Breast epithelium (tissue), 4 donors: Measurements from ENCODE around the gene JMJD1C. TPM values are rescaled to one million over a fixed set of nuclear protein-coding genes. Genes with fewer than 3 reads are reported as not detected.

Experiments
- DNase-seq, 2 donors: peaks; one replicate each; pipeline ENCODE4 v3.0.0-alpha.2; 2019; ENCODE audit warnings: low spot score in 2 of 2
- H3K27ac ChIP-seq, 2 donors: fragments of 200-600 bp; sonication (generic) in 1 of 2; one replicate each; pipeline ENCODE4 v1.5.1; 2016 to 2019; ENCODE audit warnings: mild to moderate bottlenecking in 1 of 2
- H3K27me3 ChIP-seq, 2 donors: fragments of 200-600 bp; sonication (generic) in 1 of 2; one replicate each; pipeline versions ENCODE4 v1.5.1 to v1.6.0; 2017 to 2019; ENCODE audit warnings: control low read depth in 1 of 2, mild to moderate bottlenecking in 1 of 2
- H3K36me3 ChIP-seq: fragments of 200-600 bp; one replicate; pipeline ENCODE4 v1.5.1; 2019
- H3K4me1 ChIP-seq, 2 donors: fragments of 200-600 bp; sonication (generic); one replicate each; pipeline ENCODE4 v1.5.1; 2016 to 2019; ENCODE audit warnings: control low read depth in 1 of 2
- H3K4me3 ChIP-seq, 3 donors: fragments of 200-600 bp; sonication (generic); 1 replicate in 2 of 3; 2 replicates in 1 of 3; pipeline ENCODE4 v1.5.1; 2016 to 2019; ENCODE audit warnings: mild to moderate bottlenecking in 3 of 3, moderate library complexity in 2 of 3
- H3K9me3 ChIP-seq, 2 donors: fragments of 200-600 bp; sonication (generic) in 1 of 2; one replicate each; pipeline ENCODE4 v1.5.1; 2016 to 2019; ENCODE audit warnings: control low read depth in 1 of 2
- POLR2A ChIP-seq: fragments of 450-650 bp; IDR thresholded peaks from one replicate; pipeline ENCODE4 v1.6.1; 2016; ENCODE audit warnings: antibody characterized with exemption, mild to moderate bottlenecking, moderate library complexity
- POLR2AphosphoS5 ChIP-seq, 3 donors: sonication (generic); formaldehyde crosslinking; IDR thresholded peaks; one replicate each; pipeline ENCODE4 v1.6.1; 2017; ENCODE audit warnings: antibody characterized with exemption in 3 of 3
- intact Hi-C: fragments of 100-400 bp; cut with DNase I; formaldehyde crosslinking; loops from one replicate; pipeline ENCODE4 v1.15.1; 2023; ENCODE audit warnings: low total_unique reads
- total RNA-seq, 3 donors: library from RNA; depleted of rRNA; stranded (reverse); fragments of >200 nt; gene quantifications; one replicate each; pipeline ENCODE4 v1.1.0, GENCODE V29; 2016
- TF ChIP-seq, protein P1 (sequence below), 3 donors: fragments of 450-650 bp; IDR thresholded peaks; one replicate each; pipeline ENCODE4 v1.5.1; 2016 to 2017; ENCODE audit warnings: antibody characterized with exemption in 3 of 3, mild to moderate bottlenecking in 3 of 3, moderate library complexity in 3 of 3

Gene JMJD1C
- total RNA-seq, 3 donors from 2014 or later = 134 to 327 (median 162) TPM

DNA sequence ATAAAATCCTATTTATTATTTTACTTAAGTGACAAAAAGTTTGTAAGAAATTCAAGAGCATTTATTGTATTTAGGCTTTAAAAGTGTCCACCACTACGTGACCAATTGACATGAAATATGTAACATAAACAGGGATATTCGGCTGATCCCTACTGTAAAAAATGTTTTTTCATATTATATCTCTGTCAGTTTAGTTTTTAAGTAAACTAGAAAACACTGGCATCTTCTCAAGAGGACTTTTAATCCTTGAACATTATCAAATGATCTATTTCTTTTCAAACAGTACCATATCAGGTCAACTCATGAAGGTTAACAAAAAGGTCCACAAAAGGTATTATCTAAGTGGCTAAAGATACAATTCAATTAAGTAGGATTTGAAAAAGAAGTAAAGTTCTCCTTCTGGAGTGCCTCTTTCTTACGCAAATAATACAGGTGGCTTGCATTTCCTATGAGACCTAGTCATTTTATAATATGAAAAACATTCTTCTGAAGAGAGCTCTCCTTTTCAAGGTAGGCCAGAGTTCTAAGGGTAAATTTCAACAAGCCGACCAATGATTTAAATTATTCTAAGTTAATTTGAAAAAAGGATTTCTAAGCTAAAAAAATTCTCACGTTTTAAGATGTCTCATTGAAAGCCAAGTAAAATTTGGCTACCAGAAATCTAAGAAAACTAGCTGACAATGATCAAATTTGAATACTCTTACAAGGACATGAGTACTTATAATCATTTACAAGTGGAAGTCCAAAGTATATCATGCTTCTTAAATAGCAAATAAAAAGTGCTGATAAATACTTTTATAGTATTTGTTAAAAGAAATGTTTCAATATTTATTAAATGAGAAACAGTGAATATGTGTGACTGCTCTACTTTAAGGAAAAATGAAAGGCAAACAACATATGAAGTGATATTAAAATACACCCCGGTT lies 199.1 kb downstream of the JMJD1C start:
- peak overlapping the region; percentile 74 to 86 for H3K27ac ChIP-seq
- intact Hi-C loops = no loop called here
- H3K27me3 ChIP-seq = no peaks in the 10 kb centered on the region
- no peaks in the 10 kb centered on the region for H3K36me3 ChIP-seq
- no peaks in the 10 kb centered on the region for H3K4me1 ChIP-seq
- peak overlapping the region; percentile 50 to 79 (median 60) for H3K4me3 ChIP-seq
- DNase-seq = no peak
- TF ChIP-seq POLR2A (no peak), POLR2AphosphoS5 (IDR thresholded peaks at IDR 0.05) (no peak)
- TF ChIP-seq, protein P1, sequence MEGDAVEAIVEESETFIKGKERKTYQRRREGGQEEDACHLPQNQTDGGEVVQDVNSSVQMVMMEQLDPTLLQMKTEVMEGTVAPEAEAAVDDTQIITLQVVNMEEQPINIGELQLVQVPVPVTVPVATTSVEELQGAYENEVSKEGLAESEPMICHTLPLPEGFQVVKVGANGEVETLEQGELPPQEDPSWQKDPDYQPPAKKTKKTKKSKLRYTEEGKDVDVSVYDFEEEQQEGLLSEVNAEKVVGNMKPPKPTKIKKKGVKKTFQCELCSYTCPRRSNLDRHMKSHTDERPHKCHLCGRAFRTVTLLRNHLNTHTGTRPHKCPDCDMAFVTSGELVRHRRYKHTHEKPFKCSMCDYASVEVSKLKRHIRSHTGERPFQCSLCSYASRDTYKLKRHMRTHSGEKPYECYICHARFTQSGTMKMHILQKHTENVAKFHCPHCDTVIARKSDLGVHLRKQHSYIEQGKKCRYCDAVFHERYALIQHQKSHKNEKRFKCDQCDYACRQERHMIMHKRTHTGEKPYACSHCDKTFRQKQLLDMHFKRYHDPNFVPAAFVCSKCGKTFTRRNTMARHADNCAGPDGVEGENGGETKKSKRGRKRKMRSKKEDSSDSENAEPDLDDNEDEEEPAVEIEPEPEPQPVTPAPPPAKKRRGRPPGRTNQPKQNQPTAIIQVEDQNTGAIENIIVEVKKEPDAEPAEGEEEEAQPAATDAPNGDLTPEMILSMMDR (IDR thresholded peaks at IDR 0.05) = no peak
- no peaks in the 10 kb centered on the region for H3K9me3 ChIP-seq

GRCh38 chr10:63265683-63266235 lies 200.0 kb downstream of the JMJD1C start:
- no peak for TF ChIP-seq POLR2A
- TF ChIP-seq, protein P1 (IDR thresholded peaks at IDR 0.05) = no peak
- no peak for TF ChIP-seq POLR2AphosphoS5 (IDR thresholded peaks at IDR 0.05)
- Histone ChIP-seq H3K9me3 (no peaks in the 10 kb centered on the region), H3K4me3 (peak overlapping the region; percentile 50 to 79 (median 60)), H3K4me1 (no peaks in the 10 kb centered on the region), H3K27ac (peak overlapping the region; percentile 74 to 86), H3K36me3 (no peaks in the 10 kb centered on the region), H3K27me3 (no peaks in the 10 kb centered on the region)
- intact Hi-C loops = no loop called here
- no peak for DNase-seq

- Histone ChIP-seq H3K36me3 (no peaks in the 10 kb centered on the region), H3K9me3 (no peaks in the 10 kb centered on the region), H3K4me3 (peak overlapping the region; percentile 50 to 79 (median 60)), H3K27me3 (no peaks in the 10 kb centered on the region), H3K27ac (peak overlapping the region; percentile 74 to 86), H3K4me1 (no peaks in the 10 kb centered on the region)
- intact Hi-C loops = no loop called here
- TF ChIP-seq, protein P1 (IDR thresholded peaks at IDR 0.05) = no peak
- TF ChIP-seq POLR2AphosphoS5 (IDR thresholded peaks at IDR 0.05) = peak in 1 of 3 donors; percentile 26
- TF ChIP-seq POLR2A = no peak
- no peak for DNase-seq
Observed at GRCh38 chr10:63265222-63265617, 200.6 kb downstream of the JMJD1C start.

DNA sequence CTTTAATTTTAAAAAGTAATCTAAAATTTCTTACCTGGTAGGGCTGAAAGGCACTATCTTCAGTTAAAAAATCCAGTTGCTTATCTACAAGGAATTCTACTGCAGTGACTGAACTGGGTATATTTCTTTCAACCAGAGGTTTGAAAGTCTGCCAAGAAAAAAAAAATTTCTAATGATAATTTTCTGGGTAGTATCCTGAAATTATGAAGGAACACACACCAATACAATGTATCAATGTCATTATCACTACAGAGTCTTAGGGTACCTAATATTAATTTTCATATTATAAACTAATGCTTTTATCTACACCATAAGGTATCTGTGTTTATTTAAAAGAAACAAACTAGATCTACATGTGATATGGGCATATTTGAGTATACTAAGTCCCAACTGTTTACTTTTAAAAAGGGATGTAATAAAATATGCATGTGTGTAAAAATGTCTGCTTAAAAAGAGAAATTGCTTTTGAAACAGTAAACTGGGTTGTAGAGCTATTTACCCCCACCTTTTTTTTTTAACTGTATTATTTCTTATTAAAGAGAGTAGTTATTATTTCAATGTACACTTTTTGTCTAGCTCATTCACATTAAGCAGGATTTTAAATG lies 201.1 kb downstream of the JMJD1C start:
- H3K9me3 ChIP-seq = no peaks in the 10 kb centered on the region
- H3K27ac ChIP-seq = peak overlapping the region; percentile 74 to 86
- no peaks in the 10 kb centered on the region for H3K27me3 ChIP-seq
- intact Hi-C loops = no loop called here
- no peaks in the 10 kb centered on the region for H3K4me1 ChIP-seq
- no peaks in the 10 kb centered on the region for H3K36me3 ChIP-seq
- TF ChIP-seq POLR2A (no peak), POLR2AphosphoS5 (IDR thresholded peaks at IDR 0.05) (no peak)
- TF ChIP-seq, protein P1 (IDR thresholded peaks at IDR 0.05) = no peak
- no peak for DNase-seq
- peak overlapping the region; percentile 50 to 79 (median 60) for H3K4me3 ChIP-seq
